H1 (cell line): Measurements from ENCODE around the gene PLXND1. TPM values are rescaled to one million over a fixed set of nuclear protein-coding genes. Genes with fewer than 3 reads are reported as not detected.

Source experiments
- CTCF ChIA-PET: fragments of 300-600 bp; sonication (Branson Sonifier 250); formaldehyde crosslinking; loops from one replicate; lab custom pipeline; 2021; ENCODE audit not compliant: partially characterized antibody; lab: Charles Lee
- POLR2A ChIA-PET: fragments of 300-600 bp; sonication (Branson Sonifier 250); formaldehyde crosslinking; loops from one replicate; lab custom pipeline; 2021; ENCODE audit warnings: inconsistent platforms; ENCODE audit not compliant: partially characterized antibody; lab: Charles Lee
- DNase-seq, 2 experiments: peaks; one replicate each; pipeline versions ENCODE4 v3.0.0 to v3.0.0-alpha.2; 2010 to 2022; ENCODE audit warnings: low spot score in 2 of 2, low read depth in 1 of 2, mixed read lengths in 1 of 2
- FAIRE-seq: peaks from 2 replicates; lab custom pipeline; 2011; peaks lifted over from hg19 to GRCh38; lab: Jason Lieb, UNC
- H2AFZ ChIP-seq: 2 replicates; pipeline ENCODE4 v1.8.1; 2012; ENCODE audit warnings: low read length, inconsistent platforms
- H2AK5ac ChIP-seq: 2 replicates; pipeline ENCODE4 v1.6.1; 2013; ENCODE audit warnings: low read depth, low read length
- H2BK120ac ChIP-seq: replicated peaks from 2 replicates; pipeline ENCODE3; 2013; ENCODE audit warnings: low read depth, low read length, inconsistent platforms
- H2BK12ac ChIP-seq: 2 replicates; pipeline ENCODE4 v1.6.1; 2013; ENCODE audit warnings: low read depth, low read length
- H2BK15ac ChIP-seq: 2 replicates; pipeline ENCODE4 v1.6.1; 2013; ENCODE audit warnings: low read length
- H2BK20ac ChIP-seq: 2 replicates; pipeline ENCODE4 v1.6.1; 2013; ENCODE audit warnings: low read length
- H2BK5ac ChIP-seq: 2 replicates; pipeline ENCODE4 v1.6.1; 2013; ENCODE audit warnings: low read depth, low read length
- H3K14ac ChIP-seq: 2 replicates; pipeline ENCODE4 v1.6.1; 2013; ENCODE audit warnings: inconsistent platforms; ENCODE audit not compliant: insufficient read length
- H3K18ac ChIP-seq: 2 replicates; pipeline ENCODE4 v1.6.1; 2013; ENCODE audit warnings: low read length; ENCODE audit errors: extremely low read depth
- H3K23ac ChIP-seq: 2 replicates; pipeline ENCODE4 v1.6.1; 2013; ENCODE audit warnings: inconsistent platforms; ENCODE audit not compliant: insufficient read length
- H3K23me2 ChIP-seq: 2 replicates; pipeline ENCODE4 v1.6.1; 2013; ENCODE audit warnings: low read depth, low read length
- H3K27ac ChIP-seq: 2 replicates; pipeline ENCODE4 v1.6.1; 2011; ENCODE audit warnings: low read depth, low read length, inconsistent platforms
- H3K27me3 ChIP-seq, 4 experiments: replicated peaks in 1 of 4; 1 replicate in 1 of 4; 2 replicates in 3 of 4; pipeline versions ENCODE4 v1.6.1 to v1.8.1; 2011 to 2013; ENCODE audit warnings: low read length in 3 of 4, mild to moderate bottlenecking in 3 of 4, inconsistent platforms in 2 of 4, mixed read lengths in 2 of 4, moderate library complexity in 1 of 4; ENCODE audit not compliant: control insufficient read depth in 3 of 4, insufficient read depth in 3 of 4; ENCODE audit errors: extremely low read depth in 1 of 4
- H3K36me3 ChIP-seq, 4 experiments: 2 replicates each; pipeline versions ENCODE4 v1.6.1 to v1.8.1; 2011 to 2013; ENCODE audit warnings: mild to moderate bottlenecking in 4 of 4, low read length in 3 of 4, moderate library complexity in 2 of 4, control low read depth in 1 of 4, inconsistent platforms in 1 of 4; ENCODE audit not compliant: insufficient read depth in 4 of 4, control insufficient read depth in 2 of 4
- H3K4ac ChIP-seq: replicated peaks from 2 replicates; pipeline ENCODE3; 2013; ENCODE audit warnings: low read length, low read depth, mixed read lengths, inconsistent platforms; ENCODE audit not compliant: insufficient read length
- H3K4me1 ChIP-seq, 4 experiments: replicated peaks in 1 of 4; 1 replicate in 1 of 4; 2 replicates in 3 of 4; pipeline versions ENCODE4 v1.6.1 to v1.8.1; 2011 to 2013; ENCODE audit warnings: low read length in 3 of 4, inconsistent platforms in 2 of 4, mixed read lengths in 1 of 4; ENCODE audit not compliant: insufficient read depth in 4 of 4, control insufficient read depth in 3 of 4
- H3K4me2 ChIP-seq, 2 experiments: 2 replicates each; pipeline versions ENCODE4 v1.6.1 to v1.8.1; 2011 to 2013; ENCODE audit warnings: low read depth in 2 of 2, low read length in 2 of 2, control low read depth in 1 of 2, inconsistent platforms in 1 of 2, mild to moderate bottlenecking in 1 of 2; ENCODE audit not compliant: insufficient read depth in 1 of 2
- H3K4me3 ChIP-seq, 4 experiments: fragments of 200-600, 300-600 bp in 1 of 4; sonication (generic), shearing (Covaris generic), sonication (Bioruptor Twin) in 1 of 4; 2 replicates each; pipeline versions ENCODE4 v1.5.1 to v1.8.1; 2011 to 2016; ENCODE audit warnings: low read length in 4 of 4, low read depth in 3 of 4, control low read depth in 2 of 4, inconsistent platforms in 2 of 4, mild to moderate bottlenecking in 2 of 4, mixed read lengths in 1 of 4, moderate library complexity in 1 of 4; ENCODE audit not compliant: insufficient read depth in 2 of 4; ENCODE audit errors: extremely low read depth in 1 of 4
- H3K56ac ChIP-seq: replicated peaks from 2 replicates; pipeline ENCODE3; 2013; ENCODE audit warnings: low read depth, mild to moderate bottlenecking, mixed read lengths, low read length, inconsistent platforms; ENCODE audit not compliant: insufficient read length
- H3K79me1 ChIP-seq: 2 replicates; pipeline ENCODE4 v1.6.1; 2013; ENCODE audit warnings: low read depth, low read length, control low read depth
- H3K79me2 ChIP-seq, 2 experiments: 2 replicates each; pipeline versions ENCODE4 v1.6.1 to v1.8.1; 2012 to 2013; ENCODE audit warnings: low read length in 2 of 2, mild to moderate bottlenecking in 2 of 2, inconsistent platforms in 1 of 2; ENCODE audit not compliant: insufficient read depth in 2 of 2, control insufficient read depth in 1 of 2
- H3K9ac ChIP-seq, 4 experiments: replicated peaks in 1 of 4; 1 replicate in 1 of 4; 2 replicates in 3 of 4; pipeline versions ENCODE4 v1.6.1 to v1.8.1; 2011 to 2013; ENCODE audit warnings: low read depth in 3 of 4, low read length in 3 of 4, control low read depth in 2 of 4, mild to moderate bottlenecking in 2 of 4, moderate library complexity in 2 of 4, inconsistent platforms in 1 of 4; ENCODE audit errors: extremely low read depth in 1 of 4
- H3K9me3 ChIP-seq, 2 experiments: 2 replicates each; pipeline versions ENCODE4 v1.6.1 to v1.8.1; 2012 to 2013; ENCODE audit warnings: mild to moderate bottlenecking in 2 of 2, moderate library complexity in 2 of 2, control low read depth in 1 of 2, inconsistent platforms in 1 of 2, low read depth in 1 of 2, low read length in 1 of 2, mixed read lengths in 1 of 2; ENCODE audit not compliant: insufficient read depth in 2 of 2
- H4K20me1 ChIP-seq, 2 experiments: replicated peaks in 1 of 2; 2 replicates each; pipeline versions ENCODE3 to v1.8.1; 2011 to 2013; ENCODE audit warnings: inconsistent platforms in 2 of 2, low read length in 2 of 2, mild to moderate bottlenecking in 1 of 2; ENCODE audit not compliant: insufficient read depth in 2 of 2, control insufficient read depth in 1 of 2
- H4K5ac ChIP-seq: 2 replicates; pipeline ENCODE4 v1.6.1; 2013; ENCODE audit warnings: low read length, low read depth, mixed read lengths, inconsistent platforms; ENCODE audit not compliant: insufficient read length
- H4K8ac ChIP-seq: 2 replicates; pipeline ENCODE4 v1.8.0; 2013; ENCODE audit warnings: mild to moderate bottlenecking, moderate library complexity, low read length, inconsistent platforms; ENCODE audit not compliant: insufficient read depth; ENCODE audit errors: extremely low read depth
- H4K91ac ChIP-seq: replicated peaks from 2 replicates; pipeline ENCODE3; 2013; ENCODE audit warnings: low read length, mixed read lengths, inconsistent platforms; ENCODE audit not compliant: insufficient read length
- ATF2 ChIP-seq: IDR thresholded peaks from 2 replicates; pipeline ENCODE4 v1.6.1; 2012; ENCODE audit warnings: low read length, inconsistent platforms
- CHD1 ChIP-seq: IDR thresholded peaks from 2 replicates; pipeline ENCODE4 v1.6.1; 2012; ENCODE audit warnings: low read depth, low read length, improper control_type of control experiment
- HDAC6 ChIP-seq: IDR thresholded peaks from one replicate; pipeline ENCODE4 v1.7.1; 2012; ENCODE audit warnings: low read depth, mild to moderate bottlenecking, inconsistent platforms, low read length, moderate library complexity
- MAFK ChIP-seq: IDR thresholded peaks from 2 replicates; pipeline ENCODE4 v1.6.1; 2012; ENCODE audit warnings: low read depth, mild to moderate bottlenecking, improper control_type of control experiment, low read length
- MAX ChIP-seq: IDR thresholded peaks from 2 replicates; pipeline ENCODE4 v1.6.1; 2012; ENCODE audit warnings: inconsistent platforms
- NANOG ChIP-seq: IDR thresholded peaks from 2 replicates; pipeline ENCODE4 v1.6.1; 2011; ENCODE audit warnings: low read length, low read depth, mild to moderate bottlenecking, inconsistent platforms; ENCODE audit not compliant: insufficient read depth, poor library complexity, severe bottlenecking
- NRF1 ChIP-seq: IDR thresholded peaks from 2 replicates; pipeline ENCODE4 v1.6.1; 2011; ENCODE audit warnings: mild to moderate bottlenecking, low read depth, low read length, improper control_type of control experiment
- RBBP5 ChIP-seq: IDR thresholded peaks from 2 replicates; pipeline ENCODE4 v1.7.1; 2012; ENCODE audit warnings: low read depth, mild to moderate bottlenecking, inconsistent platforms, low read length, moderate library complexity, borderline replicate concordance
- RXRA ChIP-seq: IDR thresholded peaks from 2 replicates; pipeline ENCODE4 v1.6.1; 2011; ENCODE audit warnings: low read depth, mild to moderate bottlenecking, low read length, moderate library complexity; ENCODE audit not compliant: insufficient read depth
- SIX5 ChIP-seq: IDR thresholded peaks from 2 replicates; pipeline ENCODE4 v1.6.1; 2011; ENCODE audit warnings: mild to moderate bottlenecking, low read depth, low read length
- SP2 ChIP-seq: IDR thresholded peaks from 2 replicates; pipeline ENCODE4 v1.6.1; 2012; ENCODE audit warnings: mild to moderate bottlenecking, low read length, inconsistent platforms
- SUZ12 ChIP-seq: fragments of 200-600 bp; sonication (generic); IDR thresholded peaks from 2 replicates; pipeline ENCODE4 v1.6.1; 2012; ENCODE audit warnings: mild to moderate bottlenecking, inconsistent platforms, low read length, moderate library complexity, mixed read lengths
- TAF1 ChIP-seq: IDR thresholded peaks from 2 replicates; pipeline ENCODE4 v1.6.1; 2011; ENCODE audit warnings: mild to moderate bottlenecking, low read depth, low read length
- WGBS, 2 experiments: shearing (Covaris generic) in 1 of 2; methylation state at CpG; one replicate each; pipeline versions ENCODE4 v1.1.6 to v1.1.7; 2013 to 2015; ENCODE audit warnings: low lambda C conversion rate in 2 of 2, mixed read lengths in 2 of 2, inconsistent platforms in 1 of 2, low coverage in 1 of 2, missing lambda C conversion rate in 1 of 2; ENCODE audit not compliant: insufficient replicate concordance in 2 of 2, insufficient coverage in 1 of 2, insufficient read length in 1 of 2; ENCODE audit errors: extremely low coverage in 1 of 2, missing lambda C conversion rate in 1 of 2; 5-methylcytosine and 5-hydroxymethylcytosine counted together
- polyA plus RNA-seq, 7 experiments: library from polyadenylated mRNA; depleted of rRNA in 3 of 7; stranded (reverse) in 5 of 7; unstranded in 2 of 7; fragments of >200 nt in 5 of 7; fragments of 200-250 nt in 2 of 7; gene quantifications; 1 replicate in 5 of 7; 2 replicates in 1 of 7; 4 replicates in 1 of 7; pipeline versions ENCODE4 v1.2.1 to v1.2.3, GENCODE V29; 2011 to 2013; ENCODE audit warnings: missing spikeins in 2 of 7, mixed read lengths in 2 of 7
- total RNA-seq: library from RNA; stranded (reverse); fragmentation: NEBNext Ultra II Directional; extraction: Animal tissue kit (Norgen Biotek cat#: 25700); gene quantifications from 2 replicates; pipeline ENCODE4 v1.2.1, GENCODE V29; 2021

PLXND1 gene
- total and polyA plus RNA-seq, 2 of the 8 experiments (the other 6 are each of a cell fraction or from before 2014, with no cell fraction given) = 17.7 to 66.4 TPM

GRCh38 chr3:129648391-129648790, 41.9 kb upstream of the PLXND1 start:
- no peaks in the 10 kb centered on the region for H4K20me1 ChIP-seq
- no peaks in the 10 kb centered on the region for H3K9me3 ChIP-seq
- TF ChIP-seq SUZ12 = no peak
- no peak for TF ChIP-seq NANOG
- no peak for TF ChIP-seq SIX5
- TF ChIP-seq ATF2 = no peak
- no peak for TF ChIP-seq NRF1
- no peak for TF ChIP-seq RXRA
- TF ChIP-seq SP2 = no peak
- TF ChIP-seq MAX = no peak
- no peak for TF ChIP-seq HDAC6
- no peak for TF ChIP-seq RBBP5
- no peak for TF ChIP-seq TAF1
- TF ChIP-seq CHD1 = no peak
- no peak for TF ChIP-seq MAFK
- no peak overlapping the region for H3K9ac ChIP-seq
- H2BK120ac ChIP-seq = no peak overlapping the region
- no peaks in the 10 kb centered on the region for H3K27me3 ChIP-seq
- H4K5ac ChIP-seq = no peak overlapping the region
- no peak overlapping the region for H2AFZ ChIP-seq
- no peak overlapping the region for H4K8ac ChIP-seq
- H3K18ac ChIP-seq = no peak overlapping the region
- H2BK12ac ChIP-seq = no peak overlapping the region
- FAIRE-seq (no peak), DNase-seq (no peak)
- H3K23me2 ChIP-seq = no peaks in the 10 kb centered on the region
- H3K36me3 ChIP-seq = no peaks in the 10 kb centered on the region; a peak in 1 of 8 replicates
- no peak overlapping the region for H2BK15ac ChIP-seq
- no peaks in the 10 kb centered on the region for H3K79me2 ChIP-seq
- H2BK20ac ChIP-seq = no peak overlapping the region
- H3K4me3 ChIP-seq = no peak overlapping the region
- no peaks in the 10 kb centered on the region for H3K79me1 ChIP-seq
- H3K27ac ChIP-seq = no peak overlapping the region
- ChIA-PET POLR2A (no interaction called here), CTCF (interaction anchor here (0.6 to 5.6 kb wide), 12 partner anchors 13 to 286 kb away, joined by 3 to 89 read pairs (median 6); no protein-coding TSS in a partner anchor)
- H2AK5ac ChIP-seq = no peak overlapping the region
- no peak overlapping the region for H3K56ac ChIP-seq
- H3K4ac ChIP-seq = no peak overlapping the region
- H3K14ac ChIP-seq = no peak overlapping the region
- H3K23ac ChIP-seq = no peak overlapping the region
- H4K91ac ChIP-seq = no peak overlapping the region
- H2BK5ac ChIP-seq = no peak overlapping the region
- 83% methylated on average over 3 of the region's 3 CpGs; no CpG with 5 or more reads in 1 of the 2 experiments for WGBS, 2 experiments
- no peak overlapping the region for H3K4me2 ChIP-seq
- peaks cover 0 to 4% (median 2%) of the 10 kb centered on the region in 4 experiments; a peak in 3 of 7 replicates for H3K4me1 ChIP-seq
